ENCODE measurements around the gene ZNF688. TPM values are rescaled to one million over a fixed set of nuclear protein-coding genes. Genes with fewer than 3 reads are reported as not detected.

The ZNF688 gene
- total and polyA plus RNA-seq, 9 of the 15 experiments (the other 6 are each of a cell fraction or from before 2014, with no cell fraction given) = 0.48 to 12.9 (median 4.5) TPM

- in situ Hi-C loops (cut with MboI) (no loop called here), intact Hi-C loops (cut with micrococcal nuclease) (no loop called here)
- Histone ChIP-seq H3K4me1 (replicated peaks in 1 of 2; ENCODE audit: control insufficient read depth in 2 of 2, insufficient read depth in 2 of 2, low read length in 2 of 2) (peaks cover 9 to 18% of the 10 kb centered on the region in 2 experiments), H3K4me2 (ENCODE audit: insufficient read depth, low read length) (no peak overlapping the region), H3K4me3 (no peak overlapping the region), H3K9me1 (ENCODE audit: control insufficient read depth, insufficient read depth, low read length) (no peaks in the 10 kb centered on the region), H4K20me1 (replicated peaks; ENCODE audit: control insufficient read depth, insufficient read depth, low read length) (no peaks in the 10 kb centered on the region), H3K27me3 (ENCODE audit: control insufficient read depth in 2 of 2, insufficient read depth in 2 of 2, low read length in 2 of 2) (no peaks in the 10 kb centered on the region), H3K27ac (ENCODE audit: extremely low read depth, low read depth, low read length) (no peak overlapping the region), H3K79me2 (ENCODE audit: control insufficient read depth, insufficient read depth, low read length) (peaks cover 2% of the 10 kb centered on the region; the same call in 1 of the 3 replicates), H3K36me3 (ENCODE audit: control insufficient read depth, insufficient read depth, low read length) (no peaks in the 10 kb centered on the region), H2AFZ (ENCODE audit: low read depth, low read length) (no peak overlapping the region), H3K9me3 (replicated peaks; ENCODE audit: control insufficient read depth, insufficient read depth, low read depth, low read length) (no peaks in the 10 kb centered on the region), H3K9ac (ENCODE audit: insufficient read depth in 1 of 2, low read depth in 2 of 2, low read length in 2 of 2) (peak overlapping the region in 1 of 2 experiments; percentile 61; a peak in 1 of 4 replicates)
- 46% methylated on average over 8 of the region's 8 CpGs for WGBS (ENCODE audit: insufficient coverage, low coverage, missing lambda C conversion rate)
- no TSS peak for BruUV-seq (replicated peaks)
- DNase-seq (ENCODE audit: extremely low read depth in 1 of 4, low spot score in 3 of 4) (no peak), ATAC-seq (no peak; the same call in 2 of the 3 replicates), FAIRE-seq (no peak)
- ChIA-PET CTCF (ENCODE audit: low intra/inter-chr PET ratio) (no interaction called here), POLR2A (interaction anchor here (0.8 to 1.7 kb wide), 7 partner anchors 8 to 136 kb away, joined by 3 to 9 read pairs (median 5); partner anchors contain the start of genes DCTPP1, ZNF689, ZNF747 and ZNF764)
- TF ChIP-seq ASH1L (IDR thresholded peaks at IDR 0.05; ENCODE audit: borderline replicate concordance, low read depth, partially characterized antibody) (no peak), MGA (IDR thresholded peaks at IDR 0.05) (no peak), MCM2 (IDR thresholded peaks at IDR 0.05; ENCODE audit: low read depth) (no peak), DMBX1 (CRISPR knock-in tag; IDR thresholded peaks at IDR 0.05; ENCODE audit: borderline replicate concordance) (no peak), SMAD1 (IDR thresholded peaks at IDR 0.05; ENCODE audit: low read depth, low read length, partially characterized antibody) (no peak), HES1 (IDR thresholded peaks at IDR 0.05; ENCODE audit: low read depth) (no peak), DLX4 (CRISPR knock-in tag; IDR thresholded peaks at IDR 0.05) (no peak)
Measured at GRCh38 chr16:30565984-30566383, 5.5 kb downstream of the ZNF688 start.
